Thyroid gland (tissue), 4 donors: ENCODE measurements around the gene OXSR1. TPM values are rescaled to one million over a fixed set of nuclear protein-coding genes. Genes with fewer than 3 reads are reported as not detected.

Experiments used
- DNase-seq, 2 donors: peaks; one replicate each; pipeline ENCODE4 v3.0.0-alpha.2; 2019
- H3K27ac ChIP-seq, 3 donors: fragments of 200-600 bp; sonication (generic); 1 replicate in 2 of 3; 2 replicates in 1 of 3; pipeline ENCODE4 v1.5.1; 2016 to 2019; ENCODE audit warnings: mild to moderate bottlenecking in 1 of 3, moderate library complexity in 1 of 3
- H3K27me3 ChIP-seq: fragments of 200-600 bp; sonication (generic); one replicate; pipeline ENCODE4 v1.5.1; 2019
- H3K36me3 ChIP-seq, 2 donors: fragments of 200-600 bp; sonication (generic); one replicate each; pipeline ENCODE4 v1.5.1; 2016 to 2019
- H3K4me1 ChIP-seq, 2 donors: fragments of 200-600 bp; sonication (generic); one replicate each; pipeline ENCODE4 v1.5.1; 2017 to 2019
- H3K4me3 ChIP-seq, 3 donors: fragments of 200-600 bp; sonication (generic); replicated peaks in 1 of 3; 1 replicate in 2 of 3; 2 replicates in 1 of 3; pipeline ENCODE4 v1.5.1; 2016; ENCODE audit warnings: mild to moderate bottlenecking in 1 of 3
- H3K9me3 ChIP-seq: fragments of 200-600 bp; sonication (generic); one replicate; pipeline ENCODE4 v1.5.1; 2017
- POLR2A ChIP-seq, 2 donors: fragments of 450-650 bp; IDR thresholded peaks; one replicate each; pipeline ENCODE4 v1.6.1; 2017; ENCODE audit warnings: antibody characterized with exemption in 2 of 2, mild to moderate bottlenecking in 2 of 2, moderate library complexity in 1 of 2
- WGBS, 2 donors: methylation state at CpG; one replicate each; pipeline ENCODE4 v1.1.5; 2017; 5-methylcytosine and 5-hydroxymethylcytosine counted together
- intact Hi-C: fragments of 100-400 bp; cut with DNase I; formaldehyde crosslinking; loops from one replicate; pipeline ENCODE4 v1.15.1; 2023
- total RNA-seq, 4 donors: library from RNA; depleted of rRNA; stranded (reverse); fragments of >200 nt; gene quantifications; one replicate each; pipeline ENCODE4 v1.2.3, GENCODE V29; 2016
- TF ChIP-seq, protein P1 (sequence below), 6 experiments: fragments of 200-600 bp in 3 of 6; fragments of 450-650 bp in 3 of 6; sonication (generic) in 3 of 6; IDR thresholded peaks; one replicate each; pipeline ENCODE4 v1.5.1; 2016 to 2019; ENCODE audit warnings: antibody characterized with exemption in 6 of 6, mild to moderate bottlenecking in 2 of 6, inconsistent platforms in 1 of 6, moderate library complexity in 1 of 6

Gene OXSR1
- total RNA-seq, 4 donors from 2014 or later = 32.0 to 40.5 (median 37.9) TPM

DNA sequence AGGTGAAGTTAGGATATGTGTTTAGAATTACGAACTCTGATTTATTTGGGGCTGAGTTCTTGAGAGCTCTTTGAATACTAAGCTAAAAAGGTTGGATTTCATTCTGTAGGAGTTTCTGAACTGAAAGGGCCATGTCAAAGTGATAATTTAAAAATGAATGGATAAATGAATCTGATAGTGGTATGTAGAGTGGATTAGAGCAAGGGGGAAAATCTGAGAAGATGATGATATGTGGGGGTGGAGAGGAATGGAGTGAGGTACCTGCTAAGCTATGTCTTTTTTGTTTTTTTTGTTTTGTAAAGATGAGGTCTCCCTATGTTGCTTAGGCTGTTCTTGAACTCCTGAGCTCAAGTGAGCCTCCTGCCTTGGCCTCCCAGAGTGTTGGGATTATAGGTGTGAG, 55.7 kb downstream of the OXSR1 start:
- H3K4me1 ChIP-seq = no peaks in the 10 kb centered on the region
- peaks cover 0 to 4% of the 10 kb centered on the region in 2 donors for H3K36me3 ChIP-seq
- intact Hi-C loops = no loop called here
- no peak for TF ChIP-seq POLR2A (IDR thresholded peaks at IDR 0.05)
- TF ChIP-seq, protein P1, sequence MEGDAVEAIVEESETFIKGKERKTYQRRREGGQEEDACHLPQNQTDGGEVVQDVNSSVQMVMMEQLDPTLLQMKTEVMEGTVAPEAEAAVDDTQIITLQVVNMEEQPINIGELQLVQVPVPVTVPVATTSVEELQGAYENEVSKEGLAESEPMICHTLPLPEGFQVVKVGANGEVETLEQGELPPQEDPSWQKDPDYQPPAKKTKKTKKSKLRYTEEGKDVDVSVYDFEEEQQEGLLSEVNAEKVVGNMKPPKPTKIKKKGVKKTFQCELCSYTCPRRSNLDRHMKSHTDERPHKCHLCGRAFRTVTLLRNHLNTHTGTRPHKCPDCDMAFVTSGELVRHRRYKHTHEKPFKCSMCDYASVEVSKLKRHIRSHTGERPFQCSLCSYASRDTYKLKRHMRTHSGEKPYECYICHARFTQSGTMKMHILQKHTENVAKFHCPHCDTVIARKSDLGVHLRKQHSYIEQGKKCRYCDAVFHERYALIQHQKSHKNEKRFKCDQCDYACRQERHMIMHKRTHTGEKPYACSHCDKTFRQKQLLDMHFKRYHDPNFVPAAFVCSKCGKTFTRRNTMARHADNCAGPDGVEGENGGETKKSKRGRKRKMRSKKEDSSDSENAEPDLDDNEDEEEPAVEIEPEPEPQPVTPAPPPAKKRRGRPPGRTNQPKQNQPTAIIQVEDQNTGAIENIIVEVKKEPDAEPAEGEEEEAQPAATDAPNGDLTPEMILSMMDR (IDR thresholded peaks at IDR 0.05) = no peak
- DNase-seq = no peak
- 98 to 100% methylated on average over 1 of the region's 1 CpG for WGBS, 2 donors
- no peaks in the 10 kb centered on the region for H3K27me3 ChIP-seq
- H3K9me3 ChIP-seq = no peaks in the 10 kb centered on the region
- H3K27ac ChIP-seq = no peak overlapping the region
- no peak overlapping the region for H3K4me3 ChIP-seq

DNA sequence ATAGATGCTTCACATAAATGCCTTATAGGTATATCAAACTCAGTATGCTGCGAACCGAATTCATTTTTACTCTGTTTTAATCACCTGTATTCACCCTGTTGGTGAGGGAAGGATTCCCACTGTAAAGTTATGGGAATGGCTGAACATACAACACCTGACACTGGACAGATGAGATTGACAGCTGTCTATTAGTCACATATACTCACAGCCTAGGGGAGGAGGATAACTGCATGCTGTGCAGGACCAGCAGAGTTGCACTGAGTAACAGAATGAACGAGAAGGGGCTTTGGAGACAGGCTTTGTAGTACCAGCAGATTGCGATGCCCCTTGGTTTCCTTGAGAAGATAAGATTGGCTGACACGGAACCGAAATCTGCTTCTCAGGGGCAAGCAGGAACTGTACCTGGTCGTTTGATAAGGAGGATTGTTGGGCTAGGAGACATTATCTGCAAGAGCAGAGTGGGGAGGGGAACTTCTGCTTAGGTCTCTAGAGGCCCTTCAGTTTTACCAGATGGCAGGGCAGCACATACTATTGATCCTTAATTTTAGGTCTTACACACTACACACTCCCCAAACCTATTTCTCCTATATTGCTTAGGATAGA, 56.8 kb downstream of the OXSR1 start:
- H3K4me3 ChIP-seq = no peak overlapping the region
- 85 to 88% methylated on average over 7 of the region's 7 CpGs for WGBS, 2 donors
- H3K27ac ChIP-seq = no peak overlapping the region
- intact Hi-C loops = no loop called here
- no peaks in the 10 kb centered on the region for H3K4me1 ChIP-seq
- no peak for TF ChIP-seq POLR2A (IDR thresholded peaks at IDR 0.05)
- TF ChIP-seq, protein P1 (IDR thresholded peaks at IDR 0.05) = no peak
- no peaks in the 10 kb centered on the region for H3K27me3 ChIP-seq
- peaks cover 0 to 4% of the 10 kb centered on the region in 2 donors for H3K36me3 ChIP-seq
- DNase-seq = no peak
- no peaks in the 10 kb centered on the region for H3K9me3 ChIP-seq

DNA sequence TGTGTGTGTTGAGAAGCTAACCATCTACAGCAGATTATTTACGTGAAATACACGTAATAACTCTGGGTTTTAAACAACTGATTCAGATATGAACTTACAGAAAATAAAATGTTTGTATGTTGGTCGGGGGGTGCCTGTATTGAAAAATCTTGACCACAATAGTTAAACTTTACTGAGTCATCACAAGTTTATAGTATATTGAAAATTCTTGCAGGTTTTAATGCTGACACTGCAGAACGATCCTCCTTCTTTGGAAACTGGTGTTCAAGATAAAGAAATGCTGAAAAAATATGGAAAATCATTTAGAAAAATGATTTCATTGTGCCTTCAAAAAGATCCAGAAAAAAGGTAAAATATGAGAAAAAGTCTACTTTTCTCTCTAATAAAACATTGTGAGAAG, 59.0 kb downstream of the OXSR1 start:
- 97 to 98% methylated on average over 4 of the region's 4 CpGs for WGBS, 2 donors
- no peak overlapping the region for H3K4me3 ChIP-seq
- no peak for DNase-seq
- no peaks in the 10 kb centered on the region for H3K27me3 ChIP-seq
- H3K27ac ChIP-seq = no peak overlapping the region
- intact Hi-C loops = no loop called here
- H3K36me3 ChIP-seq = peaks cover 0 to 4% of the 10 kb centered on the region in 2 donors
- TF ChIP-seq POLR2A (IDR thresholded peaks at IDR 0.05) = no peak
- TF ChIP-seq, protein P1 (IDR thresholded peaks at IDR 0.05) = no peak
- H3K9me3 ChIP-seq = no peaks in the 10 kb centered on the region
- H3K4me1 ChIP-seq = no peaks in the 10 kb centered on the region

DNA sequence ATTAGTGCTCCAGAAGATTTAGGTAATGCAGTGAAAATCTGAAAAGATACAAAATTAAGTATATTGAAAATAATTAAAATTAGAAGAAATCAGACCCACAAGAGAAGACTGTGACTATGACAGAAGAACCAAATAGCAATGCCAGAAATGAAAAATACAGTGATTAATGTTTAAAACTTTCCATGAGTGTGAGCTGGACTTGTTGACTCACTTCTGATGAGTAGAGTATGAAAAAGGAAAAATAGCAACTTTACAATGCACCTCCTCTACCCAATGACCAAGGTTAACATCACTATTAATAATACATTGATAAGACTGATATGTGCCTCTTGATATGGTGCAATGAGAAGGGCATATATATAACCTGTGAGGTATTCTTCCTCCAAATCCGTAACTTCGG, 60.9 kb downstream of the OXSR1 start:
- WGBS, 2 donors = 92 to 98% methylated on average over 2 of the region's 2 CpGs
- intact Hi-C loops = no loop called here

DNA sequence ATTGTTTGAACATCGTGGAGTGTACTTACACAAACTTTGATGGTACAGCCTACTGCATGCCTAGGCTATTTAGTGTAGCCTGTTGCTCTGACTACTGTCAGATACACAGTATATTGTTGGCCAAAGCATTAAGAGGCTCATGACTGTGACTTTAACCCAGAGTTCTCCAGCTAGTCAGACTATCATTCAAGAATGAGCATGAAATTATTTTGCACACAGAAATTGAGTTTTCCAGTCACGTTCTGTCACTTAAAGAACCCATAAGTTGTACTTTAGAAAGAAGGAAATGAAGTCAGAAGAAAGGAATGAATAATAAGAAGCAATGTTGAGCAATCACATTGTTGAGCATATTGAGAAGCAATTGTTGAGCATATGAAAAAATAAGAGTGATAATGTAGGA, 62.7 kb downstream of the OXSR1 start:
- Histone ChIP-seq H3K4me3 (no peak overlapping the region), H3K9me3 (no peaks in the 10 kb centered on the region), H3K27ac (no peak overlapping the region), H3K27me3 (no peaks in the 10 kb centered on the region), H3K36me3 (peaks cover 0 to 12% of the 10 kb centered on the region in 2 donors), H3K4me1 (no peaks in the 10 kb centered on the region)
- TF ChIP-seq, protein P1 (IDR thresholded peaks at IDR 0.05) = no peak
- no peak for DNase-seq
- intact Hi-C loops = no loop called here
- 77 to 87% methylated on average over 2 of the region's 2 CpGs for WGBS, 2 donors

More for the DNA sequence above, 60.9 kb downstream of the OXSR1 start:
- Histone ChIP-seq H3K36me3 (peaks cover 0 to 16% of the 10 kb centered on the region in 2 donors), H3K4me1 (no peaks in the 10 kb centered on the region), H3K27ac (no peak overlapping the region), H3K27me3 (no peaks in the 10 kb centered on the region), H3K4me3 (no peak overlapping the region), H3K9me3 (no peaks in the 10 kb centered on the region)
- DNase-seq = no peak
- TF ChIP-seq POLR2A (IDR thresholded peaks at IDR 0.05) = no peak
- TF ChIP-seq, protein P1 (IDR thresholded peaks at IDR 0.05) = no peak
